ENCODE results near the gene SCO2. TPM values are rescaled to one million over a fixed set of nuclear protein-coding genes. Genes with fewer than 3 reads are reported as not detected.

Gene SCO2
- total and polyA plus RNA-seq, 9 of the 15 experiments (the other 6 are each of a cell fraction or from before 2014, with no cell fraction given), result 0.34 to 4.0 (median 1.1) TPM; not detected in 3

DNA sequence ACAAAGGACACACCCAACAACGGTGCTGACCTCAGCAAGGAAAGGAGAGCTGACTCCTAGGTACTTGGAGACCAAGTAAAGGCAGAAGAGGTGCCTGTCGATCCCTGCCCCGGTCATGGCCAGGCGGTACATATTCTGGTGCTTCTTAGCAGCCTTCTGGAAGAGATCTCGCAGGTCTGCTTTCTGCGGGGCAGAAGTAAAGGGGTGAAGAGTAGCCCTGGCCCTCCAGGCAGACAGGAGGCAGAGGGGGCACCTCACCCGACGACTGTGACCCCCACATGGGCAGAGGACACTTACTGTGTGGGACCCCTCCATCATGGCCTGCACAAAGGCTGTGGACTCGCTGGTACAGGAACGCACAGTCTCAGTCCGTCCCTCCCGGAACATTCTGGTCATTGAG, 45.5 kb upstream of the SCO2 start:
- DNase-seq (ENCODE audit: extremely low read depth in 1 of 4, low spot score in 3 of 4), result no peak
- no peak for FAIRE-seq
- no peak overlapping the region for H3K27ac ChIP-seq (ENCODE audit: extremely low read depth, low read depth, low read length)
- POLR2A ChIA-PET, result no interaction called here
- H3K36me3 ChIP-seq (ENCODE audit: control insufficient read depth, insufficient read depth, low read length), result no peaks in the 10 kb centered on the region
- H3K27me3 ChIP-seq (ENCODE audit: control insufficient read depth in 2 of 2, insufficient read depth in 2 of 2, low read length in 2 of 2), result no peaks in the 10 kb centered on the region
- TF ChIP-seq ZNF668 (CRISPR knock-in tag; IDR thresholded peaks at IDR 0.05), result no peak
- no peak for TF ChIP-seq KLF13 (tag; IDR thresholded peaks at IDR 0.05; ENCODE audit: borderline replicate concordance, low read depth)
- TF ChIP-seq CBFA2T2 (conservative IDR thresholded peaks at IDR 0.05), result no peak
- no peak for TF ChIP-seq CREBBP (IDR thresholded peaks at IDR 0.05; ENCODE audit: low read depth, low read length)
- TF ChIP-seq, protein P1, sequence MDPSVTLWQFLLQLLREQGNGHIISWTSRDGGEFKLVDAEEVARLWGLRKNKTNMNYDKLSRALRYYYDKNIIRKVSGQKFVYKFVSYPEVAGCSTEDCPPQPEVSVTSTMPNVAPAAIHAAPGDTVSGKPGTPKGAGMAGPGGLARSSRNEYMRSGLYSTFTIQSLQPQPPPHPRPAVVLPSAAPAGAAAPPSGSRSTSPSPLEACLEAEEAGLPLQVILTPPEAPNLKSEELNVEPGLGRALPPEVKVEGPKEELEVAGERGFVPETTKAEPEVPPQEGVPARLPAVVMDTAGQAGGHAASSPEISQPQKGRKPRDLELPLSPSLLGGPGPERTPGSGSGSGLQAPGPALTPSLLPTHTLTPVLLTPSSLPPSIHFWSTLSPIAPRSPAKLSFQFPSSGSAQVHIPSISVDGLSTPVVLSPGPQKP (CRISPR knock-in tag; IDR thresholded peaks at IDR 0.05), result no peak
- no peak for TF ChIP-seq C11orf30 (IDR thresholded peaks at IDR 0.05; ENCODE audit: low read depth)
- TF ChIP-seq SP1 (CRISPR knock-in tag; IDR thresholded peaks at IDR 0.05), result no peak
- no peak for TF ChIP-seq ZNF696 (CRISPR knock-in tag; conservative IDR thresholded peaks at IDR 0.05)
- TF ChIP-seq ELF2 (CRISPR knock-in tag; IDR thresholded peaks at IDR 0.05), result no peak
- no peak overlapping the region for H2AFZ ChIP-seq (ENCODE audit: low read depth, low read length)
- intact Hi-C loops (cut with micrococcal nuclease), result no loop called here
- CTCF ChIA-PET (ENCODE audit: low intra/inter-chr PET ratio), result no interaction called here
- no peak for ATAC-seq
- H3K9ac ChIP-seq (ENCODE audit: insufficient read depth in 1 of 2, low read depth in 2 of 2, low read length in 2 of 2), result peak overlapping the region in 1 of 2 experiments; percentile 9; a peak in 1 of 4 replicates
- H3K9me3 ChIP-seq (replicated peaks; ENCODE audit: control insufficient read depth, insufficient read depth, low read depth, low read length), result no peaks in the 10 kb centered on the region
- H3K4me3 ChIP-seq, result no peak overlapping the region
- no TSS peak for BruUV-seq (replicated peaks)
- WGBS (ENCODE audit: insufficient coverage, low coverage, missing lambda C conversion rate), result 59% methylated on average over 11 of the region's 12 CpGs
- no peaks in the 10 kb centered on the region for H3K79me2 ChIP-seq (ENCODE audit: control insufficient read depth, insufficient read depth, low read length)
- H4K20me1 ChIP-seq (replicated peaks; ENCODE audit: control insufficient read depth, insufficient read depth, low read length), result no peaks in the 10 kb centered on the region
- H3K9me1 ChIP-seq (ENCODE audit: control insufficient read depth, insufficient read depth, low read length), result no peaks in the 10 kb centered on the region
- in situ Hi-C loops (cut with MboI), result no loop called here
- H3K4me1 ChIP-seq (replicated peaks in 1 of 2; ENCODE audit: control insufficient read depth in 2 of 2, insufficient read depth in 2 of 2, low read length in 2 of 2), result peaks cover 0 to 10% of the 10 kb centered on the region in 2 experiments; a peak in 3 of 5 replicates
- H3K4me2 ChIP-seq (ENCODE audit: insufficient read depth, low read length), result no peak overlapping the region
